DND-41 (cell line): Measurements from ENCODE around the gene NAPB.

Source experiments
- ATAC-seq: fragments of 200-7000 bp; cut with Tn5 transposase; 3 replicates; pipeline ENCODE4 v1.9.1; 2021; ENCODE audit warnings: low read depth; ENCODE audit not compliant: insufficient read depth
- DNase-seq: peaks from one replicate; pipeline ENCODE4 v3.0.0-alpha.2; 2020
- H2AFZ ChIP-seq: 2 replicates; pipeline ENCODE4 v1.6.0; 2012; ENCODE audit warnings: low read depth, low read length
- H3K27ac ChIP-seq: 2 replicates; pipeline ENCODE4 v1.5.1; 2012; ENCODE audit warnings: low read length, inconsistent platforms
- H3K27me3 ChIP-seq: fragments of 200-600 bp; sonication (generic); 2 replicates; pipeline ENCODE4 v1.6.0; 2012; ENCODE audit warnings: low read length, mild to moderate bottlenecking, inconsistent platforms; ENCODE audit not compliant: insufficient read depth, poor library complexity
- H3K36me3 ChIP-seq: 2 replicates; pipeline ENCODE4 v1.5.1; 2012; ENCODE audit warnings: low read length, inconsistent platforms; ENCODE audit not compliant: insufficient read depth
- H3K4me1 ChIP-seq: 2 replicates; pipeline ENCODE4 v1.5.1; 2012; ENCODE audit warnings: mild to moderate bottlenecking, low read length; ENCODE audit not compliant: insufficient read depth
- H3K4me2 ChIP-seq: 2 replicates; pipeline ENCODE4 v1.6.0; 2012; ENCODE audit warnings: mild to moderate bottlenecking, moderate library complexity, low read length, inconsistent platforms; ENCODE audit not compliant: insufficient read depth
- H3K4me3 ChIP-seq, 2 experiments: fragments of 200-600 bp in 1 of 2; shearing (Covaris generic) in 1 of 2; 2 replicates each; pipeline ENCODE4 v1.5.1; 2012 to 2016; ENCODE audit warnings: inconsistent platforms in 2 of 2, low read length in 2 of 2, mild to moderate bottlenecking in 2 of 2, low read depth in 1 of 2, moderate library complexity in 1 of 2
- H3K79me2 ChIP-seq: 2 replicates; pipeline ENCODE4 v1.6.0; 2012; ENCODE audit warnings: low read length, inconsistent platforms; ENCODE audit not compliant: insufficient read depth
- H3K9ac ChIP-seq: 2 replicates; pipeline ENCODE4 v1.6.0; 2012; ENCODE audit warnings: low read depth, mild to moderate bottlenecking, inconsistent platforms, low read length, moderate library complexity
- H3K9me3 ChIP-seq: 2 replicates; pipeline ENCODE4 v1.5.1; 2012; ENCODE audit warnings: low read length, moderate library complexity, mild to moderate bottlenecking, inconsistent platforms; ENCODE audit not compliant: insufficient read depth, severe bottlenecking
- H4K20me1 ChIP-seq: 2 replicates; pipeline ENCODE4 v1.6.0; 2012; ENCODE audit warnings: low read length; ENCODE audit not compliant: insufficient read depth
- EZH2 ChIP-seq: IDR thresholded peaks from 3 replicates; pipeline ENCODE4 v1.6.1; 2012; ENCODE audit warnings: borderline replicate concordance, low read depth, mild to moderate bottlenecking, moderate library complexity, low read length, inconsistent platforms; ENCODE audit not compliant: severe bottlenecking
- TF ChIP-seq, protein P1 (sequence below): IDR thresholded peaks from 2 replicates; pipeline ENCODE4 v1.5.1; 2012; ENCODE audit warnings: borderline replicate concordance, low read length, moderate library complexity, mild to moderate bottlenecking; ENCODE audit not compliant: poor library complexity, severe bottlenecking; ENCODE audit errors: extremely low read depth

NAPB gene

GRCh38 chr20:23455639-23456038, 34.4 kb upstream of the NAPB start:
- no peaks in the 10 kb centered on the region for H3K36me3 ChIP-seq
- H3K9ac ChIP-seq, result no peak overlapping the region
- no peak overlapping the region for H2AFZ ChIP-seq
- H3K9me3 ChIP-seq, result no peaks in the 10 kb centered on the region
- no peaks in the 10 kb centered on the region for H4K20me1 ChIP-seq
- peak; percentile 48 for DNase-seq
- peak overlapping the region; percentile 69 for H3K27ac ChIP-seq
- no peaks in the 10 kb centered on the region for H3K27me3 ChIP-seq
- no peak overlapping the region for H3K4me3 ChIP-seq
- TF ChIP-seq, protein P1, sequence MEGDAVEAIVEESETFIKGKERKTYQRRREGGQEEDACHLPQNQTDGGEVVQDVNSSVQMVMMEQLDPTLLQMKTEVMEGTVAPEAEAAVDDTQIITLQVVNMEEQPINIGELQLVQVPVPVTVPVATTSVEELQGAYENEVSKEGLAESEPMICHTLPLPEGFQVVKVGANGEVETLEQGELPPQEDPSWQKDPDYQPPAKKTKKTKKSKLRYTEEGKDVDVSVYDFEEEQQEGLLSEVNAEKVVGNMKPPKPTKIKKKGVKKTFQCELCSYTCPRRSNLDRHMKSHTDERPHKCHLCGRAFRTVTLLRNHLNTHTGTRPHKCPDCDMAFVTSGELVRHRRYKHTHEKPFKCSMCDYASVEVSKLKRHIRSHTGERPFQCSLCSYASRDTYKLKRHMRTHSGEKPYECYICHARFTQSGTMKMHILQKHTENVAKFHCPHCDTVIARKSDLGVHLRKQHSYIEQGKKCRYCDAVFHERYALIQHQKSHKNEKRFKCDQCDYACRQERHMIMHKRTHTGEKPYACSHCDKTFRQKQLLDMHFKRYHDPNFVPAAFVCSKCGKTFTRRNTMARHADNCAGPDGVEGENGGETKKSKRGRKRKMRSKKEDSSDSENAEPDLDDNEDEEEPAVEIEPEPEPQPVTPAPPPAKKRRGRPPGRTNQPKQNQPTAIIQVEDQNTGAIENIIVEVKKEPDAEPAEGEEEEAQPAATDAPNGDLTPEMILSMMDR, result no peak
- no peak for TF ChIP-seq EZH2
- H3K79me2 ChIP-seq, result no peaks in the 10 kb centered on the region
- ATAC-seq, result peak; percentile 42; the same call in 2 of the 3 replicates
- H3K4me1 ChIP-seq, result peaks cover 19% of the 10 kb centered on the region
- H3K4me2 ChIP-seq, result no peak overlapping the region; the same call in 1 of the 2 replicates

GRCh38 chr20:23454816-23455215, 33.5 kb upstream of the NAPB start:
- DNase-seq (no peak), ATAC-seq (no peak)
- no peak overlapping the region for H3K4me3 ChIP-seq
- H3K27ac ChIP-seq, result no peak overlapping the region
- H4K20me1 ChIP-seq, result no peaks in the 10 kb centered on the region
- no peaks in the 10 kb centered on the region for H3K27me3 ChIP-seq
- H3K4me2 ChIP-seq, result no peak overlapping the region
- H3K79me2 ChIP-seq, result no peaks in the 10 kb centered on the region
- H3K36me3 ChIP-seq, result no peaks in the 10 kb centered on the region
- H2AFZ ChIP-seq, result no peak overlapping the region
- no peak overlapping the region for H3K9ac ChIP-seq
- no peaks in the 10 kb centered on the region for H3K9me3 ChIP-seq
- TF ChIP-seq EZH2, result no peak
- TF ChIP-seq, protein P1, result no peak
- H3K4me1 ChIP-seq, result peaks cover 19% of the 10 kb centered on the region

DNA sequence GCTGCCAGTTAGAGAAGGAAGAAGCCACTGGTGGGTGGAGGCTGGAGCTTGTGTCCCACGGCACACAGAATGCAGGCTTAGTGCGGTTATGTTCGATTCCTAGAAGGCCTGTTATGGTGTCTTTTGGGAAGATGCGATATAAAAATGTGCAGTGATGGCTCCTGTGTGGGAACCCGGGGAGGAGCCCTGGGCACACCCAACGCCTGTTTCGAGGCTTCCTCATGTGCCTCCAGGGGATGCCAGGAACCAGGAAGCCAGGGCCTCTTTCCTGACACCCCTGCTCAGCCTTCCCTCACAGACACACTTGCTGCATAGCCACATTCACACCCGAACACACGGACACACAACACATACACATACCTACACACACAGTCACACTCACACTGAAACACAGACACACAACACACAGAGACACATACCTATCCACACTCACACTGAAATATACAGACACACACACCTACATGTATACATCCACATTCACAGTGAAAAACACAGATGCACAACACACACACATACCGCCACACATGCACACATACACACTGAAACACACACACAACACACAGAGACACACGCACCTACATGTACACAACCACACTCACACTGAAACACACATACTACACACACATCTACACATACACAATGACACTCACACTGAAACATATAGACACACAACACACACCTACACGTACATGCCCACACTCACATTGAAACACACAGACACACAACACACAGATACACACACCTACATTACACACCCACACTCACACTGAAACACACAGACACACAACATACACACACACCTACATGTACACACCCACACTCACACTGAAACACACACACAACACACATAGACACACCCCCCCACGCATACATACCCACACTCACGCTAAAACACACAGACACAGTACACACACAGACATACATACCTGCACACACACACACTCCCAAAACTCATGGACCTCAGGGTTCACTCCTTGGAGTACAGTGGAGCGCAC, 32.6 kb upstream of the NAPB start:
- H3K27me3 ChIP-seq, result no peaks in the 10 kb centered on the region
- no peaks in the 10 kb centered on the region for H3K36me3 ChIP-seq
- H4K20me1 ChIP-seq, result no peaks in the 10 kb centered on the region
- no peak overlapping the region for H2AFZ ChIP-seq
- no peak for ATAC-seq
- H3K27ac ChIP-seq, result no peak overlapping the region
- no peak for DNase-seq
- peaks cover 19% of the 10 kb centered on the region for H3K4me1 ChIP-seq
- no peak overlapping the region for H3K4me2 ChIP-seq
- H3K9me3 ChIP-seq, result no peaks in the 10 kb centered on the region
- H3K79me2 ChIP-seq, result no peaks in the 10 kb centered on the region
- H3K4me3 ChIP-seq, result no peak overlapping the region
- TF ChIP-seq EZH2, result no peak
- TF ChIP-seq, protein P1, result no peak
- H3K9ac ChIP-seq, result no peak overlapping the region
